Measurements from ENCODE around the gene MTA1.

MTA1 gene

DNA sequence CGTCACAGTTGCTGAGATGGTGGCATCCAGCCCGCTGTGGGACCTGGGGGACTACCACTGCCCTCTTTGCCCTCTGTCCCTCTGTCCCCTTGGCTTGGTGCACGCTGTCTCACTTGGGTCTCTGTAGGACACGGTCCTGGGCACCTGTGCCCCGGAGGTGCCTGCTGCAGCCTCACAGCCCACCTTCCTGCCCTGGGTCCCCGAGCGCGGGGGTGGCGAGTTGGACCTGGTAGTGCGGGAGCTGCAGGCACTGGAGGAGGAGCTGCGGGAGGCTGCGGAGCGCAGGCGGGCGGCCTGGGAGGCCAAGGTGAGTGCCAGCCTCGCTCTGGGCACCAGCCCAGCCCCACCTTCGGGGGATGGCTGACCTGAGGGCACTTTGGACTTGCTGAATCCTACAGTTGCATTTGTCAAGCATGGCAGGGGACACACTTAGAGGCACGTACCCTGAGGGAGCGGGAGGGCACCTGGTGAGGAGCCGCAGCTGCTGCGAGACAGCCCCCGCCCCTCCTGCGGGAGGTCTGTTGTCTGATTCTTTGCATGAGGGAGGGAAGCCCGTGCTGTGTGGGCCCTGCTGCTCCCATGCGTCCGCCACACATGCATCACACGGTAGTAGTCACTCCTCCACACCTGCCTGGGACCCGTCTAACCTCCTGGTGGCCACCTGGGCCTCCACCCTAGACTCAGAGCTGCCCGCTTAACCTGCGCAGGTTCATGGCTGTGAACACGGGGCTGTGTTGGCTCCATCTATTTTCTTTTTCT lies 78.2 kb downstream of the MTA1 start:
- Histone ChIP-seq H3K36me3 (ENCODE audit: control insufficient read depth, low read length) (peaks cover 3% of the 10 kb centered on the region; the same call in 1 of the 2 replicates), H3F3A (ENCODE audit: control insufficient read depth, insufficient read depth) (no peaks in the 10 kb centered on the region), H3K4me3 (ENCODE audit: low read length) (no peak overlapping the region), H4K20me1 (ENCODE audit: control insufficient read depth, insufficient read depth, low read depth, low read length) (no peaks in the 10 kb centered on the region), H3K4me1 (ENCODE audit: control insufficient read depth, low read length) (no peaks in the 10 kb centered on the region), H3K27ac (ENCODE audit: low read depth, low read length) (no peak overlapping the region), H3K9me3 (ENCODE audit: control insufficient read depth, insufficient read depth, low read length) (no peaks in the 10 kb centered on the region), H3K4me2 (ENCODE audit: low read length) (no peak overlapping the region), H3K9me2 (replicated peaks; ENCODE audit: control insufficient read depth, low read length) (no peaks in the 10 kb centered on the region), H3K27me3 (ENCODE audit: control insufficient read depth, low read length) (no peaks in the 10 kb centered on the region), H3K79me2 (ENCODE audit: control insufficient read depth, low read length) (no peaks in the 10 kb centered on the region)
- no peak for TF ChIP-seq EZH2phosphoT487 (IDR thresholded peaks at IDR 0.05; ENCODE audit: borderline replicate concordance, low read length)
- TF ChIP-seq, protein P1, sequence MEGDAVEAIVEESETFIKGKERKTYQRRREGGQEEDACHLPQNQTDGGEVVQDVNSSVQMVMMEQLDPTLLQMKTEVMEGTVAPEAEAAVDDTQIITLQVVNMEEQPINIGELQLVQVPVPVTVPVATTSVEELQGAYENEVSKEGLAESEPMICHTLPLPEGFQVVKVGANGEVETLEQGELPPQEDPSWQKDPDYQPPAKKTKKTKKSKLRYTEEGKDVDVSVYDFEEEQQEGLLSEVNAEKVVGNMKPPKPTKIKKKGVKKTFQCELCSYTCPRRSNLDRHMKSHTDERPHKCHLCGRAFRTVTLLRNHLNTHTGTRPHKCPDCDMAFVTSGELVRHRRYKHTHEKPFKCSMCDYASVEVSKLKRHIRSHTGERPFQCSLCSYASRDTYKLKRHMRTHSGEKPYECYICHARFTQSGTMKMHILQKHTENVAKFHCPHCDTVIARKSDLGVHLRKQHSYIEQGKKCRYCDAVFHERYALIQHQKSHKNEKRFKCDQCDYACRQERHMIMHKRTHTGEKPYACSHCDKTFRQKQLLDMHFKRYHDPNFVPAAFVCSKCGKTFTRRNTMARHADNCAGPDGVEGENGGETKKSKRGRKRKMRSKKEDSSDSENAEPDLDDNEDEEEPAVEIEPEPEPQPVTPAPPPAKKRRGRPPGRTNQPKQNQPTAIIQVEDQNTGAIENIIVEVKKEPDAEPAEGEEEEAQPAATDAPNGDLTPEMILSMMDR (IDR thresholded peaks at IDR 0.05; ENCODE audit: low read depth, low read length, poor library complexity, severe bottlenecking), result no peak

DNA sequence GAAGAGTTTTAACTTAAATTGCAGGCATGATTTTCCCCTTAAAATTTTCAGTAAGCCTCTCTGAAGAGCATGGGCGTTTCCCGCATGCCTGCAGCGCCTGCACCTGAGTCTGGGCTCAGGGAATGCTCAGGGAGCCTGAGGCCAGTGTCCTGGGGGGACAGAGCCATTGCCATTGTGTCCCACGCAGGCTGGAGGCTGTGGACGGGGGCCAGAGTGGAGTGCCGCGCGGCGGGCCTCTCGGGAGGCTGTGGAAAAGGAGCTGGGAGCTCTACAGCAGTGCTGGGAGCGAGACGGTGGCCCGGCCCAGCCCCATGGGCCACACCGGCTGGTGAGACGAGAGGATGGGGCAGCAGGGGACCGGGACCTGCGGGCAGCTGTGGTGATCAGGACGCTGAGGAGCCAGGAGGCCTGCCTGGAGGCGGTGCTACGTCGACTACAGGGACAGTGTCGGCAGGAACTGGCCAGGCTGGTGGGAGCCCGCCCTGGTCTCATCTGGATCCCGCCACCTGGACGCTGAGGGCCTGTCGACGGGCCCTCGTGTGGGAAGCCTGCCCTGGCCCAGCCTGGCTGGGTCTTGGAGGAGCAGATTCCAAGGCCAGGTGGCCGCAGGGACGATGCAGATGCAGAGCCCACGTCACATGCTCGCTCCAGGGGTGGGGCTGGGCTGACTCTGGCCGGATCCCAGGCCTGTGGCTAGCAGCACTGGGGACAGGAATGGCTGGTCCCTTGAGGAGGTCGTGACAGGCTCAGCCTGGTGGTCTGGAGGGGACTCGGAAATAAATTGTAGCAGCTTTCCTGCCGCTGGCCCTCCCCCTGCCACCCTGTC lies 79.0 kb downstream of the MTA1 start:
- no peaks in the 10 kb centered on the region for H3K9me3 ChIP-seq (ENCODE audit: control insufficient read depth, insufficient read depth, low read length)

DNA sequence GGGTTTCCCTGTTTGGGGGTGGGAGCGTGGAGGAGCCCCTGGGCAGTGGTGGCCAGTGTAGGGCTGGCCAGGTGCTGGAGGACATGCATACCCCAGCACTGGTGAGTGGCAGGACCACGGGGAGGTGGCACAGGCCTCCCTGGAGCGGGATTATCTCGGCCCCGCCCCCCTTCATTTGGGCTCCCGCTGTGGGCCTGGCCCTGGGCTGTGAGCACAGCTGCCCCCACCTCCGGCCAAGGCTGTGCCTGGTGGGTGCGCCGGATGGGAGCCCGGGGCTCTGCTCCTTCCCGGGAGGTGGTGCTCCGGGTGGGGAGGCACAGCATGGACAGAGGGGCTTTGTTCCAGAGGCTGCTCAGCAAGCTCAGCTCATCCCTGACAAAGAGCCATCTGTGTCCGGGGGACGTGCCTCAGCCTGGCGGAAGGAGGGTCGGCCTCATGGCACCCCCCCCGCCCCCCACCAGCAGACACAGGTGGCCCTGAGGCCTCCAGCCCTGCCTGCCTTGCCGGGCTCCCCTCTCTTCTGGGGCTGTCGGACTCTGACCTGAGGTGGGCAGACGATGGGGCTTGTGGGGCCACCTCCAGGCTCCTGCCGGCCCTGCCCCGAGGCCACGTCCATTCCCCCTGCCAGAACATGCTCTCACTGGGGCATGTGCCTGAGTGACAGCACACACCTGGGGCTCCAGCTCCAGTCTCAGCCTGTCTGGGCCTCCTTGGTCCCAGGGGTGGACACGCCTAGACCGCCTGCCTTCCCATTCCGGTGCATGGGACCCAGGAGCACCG lies 79.8 kb downstream of the MTA1 start:
- Histone ChIP-seq H3K4me2 (ENCODE audit: low read length) (no peak overlapping the region), H3K9me2 (replicated peaks; ENCODE audit: control insufficient read depth, low read length) (no peaks in the 10 kb centered on the region), H3K79me2 (ENCODE audit: control insufficient read depth, low read length) (no peaks in the 10 kb centered on the region), H3K36me3 (ENCODE audit: control insufficient read depth, low read length) (no peaks in the 10 kb centered on the region), H3K4me1 (ENCODE audit: control insufficient read depth, low read length) (no peaks in the 10 kb centered on the region), H3K27me3 (ENCODE audit: control insufficient read depth, low read length) (no peaks in the 10 kb centered on the region), H3F3A (ENCODE audit: control insufficient read depth, insufficient read depth) (no peaks in the 10 kb centered on the region), H4K20me1 (ENCODE audit: control insufficient read depth, insufficient read depth, low read depth, low read length) (no peaks in the 10 kb centered on the region), H3K27ac (ENCODE audit: low read depth, low read length) (no peak overlapping the region), H3K9me3 (ENCODE audit: control insufficient read depth, insufficient read depth, low read length) (no peaks in the 10 kb centered on the region), H3K4me3 (ENCODE audit: low read length) (no peak overlapping the region)
- TF ChIP-seq, protein P1 (IDR thresholded peaks at IDR 0.05; ENCODE audit: low read depth, low read length, poor library complexity, severe bottlenecking), result no peak
- no peak for TF ChIP-seq EZH2phosphoT487 (IDR thresholded peaks at IDR 0.05; ENCODE audit: borderline replicate concordance, low read length)

More for the DNA sequence above, 79.0 kb downstream of the MTA1 start:
- Histone ChIP-seq H3K4me2 (ENCODE audit: low read length) (no peak overlapping the region), H3K27ac (ENCODE audit: low read depth, low read length) (no peak overlapping the region), H3K79me2 (ENCODE audit: control insufficient read depth, low read length) (no peaks in the 10 kb centered on the region), H3K27me3 (ENCODE audit: control insufficient read depth, low read length) (no peaks in the 10 kb centered on the region), H3K4me3 (ENCODE audit: low read length) (no peak overlapping the region), H3K9me2 (replicated peaks; ENCODE audit: control insufficient read depth, low read length) (no peaks in the 10 kb centered on the region), H4K20me1 (ENCODE audit: control insufficient read depth, insufficient read depth, low read depth, low read length) (no peaks in the 10 kb centered on the region), H3K4me1 (ENCODE audit: control insufficient read depth, low read length) (no peaks in the 10 kb centered on the region), H3F3A (ENCODE audit: control insufficient read depth, insufficient read depth) (no peaks in the 10 kb centered on the region), H3K36me3 (ENCODE audit: control insufficient read depth, low read length) (no peaks in the 10 kb centered on the region)
- TF ChIP-seq, protein P1 (IDR thresholded peaks at IDR 0.05; ENCODE audit: low read depth, low read length, poor library complexity, severe bottlenecking), result no peak
- no peak for TF ChIP-seq EZH2phosphoT487 (IDR thresholded peaks at IDR 0.05; ENCODE audit: borderline replicate concordance, low read length)
